Head of caudate nucleus (tissue), 42 donors: ENCODE measurements around the gene SYF2.

Experiments used
- DNase-seq, 42 donors: peaks; one replicate each; pipeline versions ENCODE4 v3.0.0 to v3.0.0-alpha.2; 2020 to 2021; ENCODE audit warnings: mixed read lengths in 7 of 42
- intact Hi-C: fragments of 100-400 bp; cut with DNase I; formaldehyde crosslinking; loops from one replicate; pipeline ENCODE4 v1.15.0; 2022

The SYF2 gene

GRCh38 chr1:25173809-25174340 is 58.4 kb downstream of the SYF2 start:
- no peak for DNase-seq
- intact Hi-C loops: no loop called here
